ENCODE measurements around the gene LRRC40. TPM values are rescaled to one million over a fixed set of nuclear protein-coding genes. Genes with fewer than 3 reads are reported as not detected.

The LRRC40 gene
- total and polyA plus RNA-seq, 9 of the 15 experiments (the other 6 are each of a cell fraction or from before 2014, with no cell fraction given) = 16.1 to 36.2 (median 30.9) TPM

- TF ChIP-seq THRA (IDR thresholded peaks at IDR 0.05) (no peak), POLR2AphosphoS2 (IDR thresholded peaks at IDR 0.05; ENCODE audit: low read length) (no peak), ZNF609 (CRISPR knock-in tag; IDR thresholded peaks at IDR 0.05; ENCODE audit: borderline replicate concordance) (no peak), CCNT2 (IDR thresholded peaks at IDR 0.05; ENCODE audit: borderline replicate concordance, extremely low read depth, insufficient read length, low read depth, low read length) (no peak), ZNF277 (CRISPR knock-in tag; IDR thresholded peaks at IDR 0.05; ENCODE audit: borderline replicate concordance) (no peak), ARID3B (CRISPR knock-in tag; IDR thresholded peaks at IDR 0.05; ENCODE audit: borderline replicate concordance) (no peak), ZNF764 (CRISPR knock-in tag; IDR thresholded peaks at IDR 0.05; ENCODE audit: low read depth) (no peak), BHLHE40 (IDR thresholded peaks at IDR 0.05; ENCODE audit: low read length) (peak; percentile 68), MXD1 (CRISPR knock-in tag; IDR thresholded peaks at IDR 0.05; ENCODE audit: borderline replicate concordance, poor library complexity, severe bottlenecking) (no peak), FOS (IDR thresholded peaks at IDR 0.05; ENCODE audit: extremely low read depth, insufficient read length) (peak; percentile 71), ZNF253 (CRISPR knock-in tag; conservative IDR thresholded peaks at IDR 0.05) (no peak), CAMTA2 (CRISPR knock-in tag; conservative IDR thresholded peaks at IDR 0.05) (no peak), ZNF589 (CRISPR knock-in tag; IDR thresholded peaks at IDR 0.05; ENCODE audit: low read depth) (no peak)
Observed at GRCh38 chr1:70156529-70157120, 48.8 kb downstream of the LRRC40 start (continued).
